ENCODE data around the gene RNF14. TPM values are rescaled to one million over a fixed set of nuclear protein-coding genes. Genes with fewer than 3 reads are reported as not detected.

The RNF14 gene
- total RNA-seq, 1 experiment from 2014 or later, result 72.1 TPM

DNA sequence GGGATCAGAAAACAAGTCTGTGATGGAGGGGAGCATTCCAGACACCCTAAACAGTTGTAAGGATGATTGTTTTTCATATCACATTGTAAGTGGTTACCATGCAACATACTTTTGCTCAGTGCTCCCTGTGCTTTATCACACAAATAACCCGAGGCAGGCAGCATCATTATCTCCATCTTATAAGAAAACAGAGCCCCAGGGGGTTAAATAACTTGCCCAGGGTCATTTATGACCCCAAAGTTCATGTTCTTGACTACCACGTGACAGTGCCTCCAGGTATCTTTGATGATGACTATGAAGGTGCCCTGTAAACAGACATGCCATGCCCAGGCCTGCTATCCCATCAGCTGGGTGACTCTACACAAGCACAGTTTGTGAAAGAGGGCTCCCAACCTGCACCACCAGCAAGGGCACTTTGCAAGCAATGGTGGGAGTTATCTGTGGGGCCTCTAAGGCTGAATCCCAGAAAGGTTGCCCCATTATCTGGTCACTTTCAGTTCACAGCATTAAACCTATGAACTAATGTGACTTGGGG lies 34.4 kb downstream of the RNF14 start:
- ChIA-PET CTCF (no interaction called here), POLR2A (no interaction called here)
- TF ChIP-seq, protein P1, sequence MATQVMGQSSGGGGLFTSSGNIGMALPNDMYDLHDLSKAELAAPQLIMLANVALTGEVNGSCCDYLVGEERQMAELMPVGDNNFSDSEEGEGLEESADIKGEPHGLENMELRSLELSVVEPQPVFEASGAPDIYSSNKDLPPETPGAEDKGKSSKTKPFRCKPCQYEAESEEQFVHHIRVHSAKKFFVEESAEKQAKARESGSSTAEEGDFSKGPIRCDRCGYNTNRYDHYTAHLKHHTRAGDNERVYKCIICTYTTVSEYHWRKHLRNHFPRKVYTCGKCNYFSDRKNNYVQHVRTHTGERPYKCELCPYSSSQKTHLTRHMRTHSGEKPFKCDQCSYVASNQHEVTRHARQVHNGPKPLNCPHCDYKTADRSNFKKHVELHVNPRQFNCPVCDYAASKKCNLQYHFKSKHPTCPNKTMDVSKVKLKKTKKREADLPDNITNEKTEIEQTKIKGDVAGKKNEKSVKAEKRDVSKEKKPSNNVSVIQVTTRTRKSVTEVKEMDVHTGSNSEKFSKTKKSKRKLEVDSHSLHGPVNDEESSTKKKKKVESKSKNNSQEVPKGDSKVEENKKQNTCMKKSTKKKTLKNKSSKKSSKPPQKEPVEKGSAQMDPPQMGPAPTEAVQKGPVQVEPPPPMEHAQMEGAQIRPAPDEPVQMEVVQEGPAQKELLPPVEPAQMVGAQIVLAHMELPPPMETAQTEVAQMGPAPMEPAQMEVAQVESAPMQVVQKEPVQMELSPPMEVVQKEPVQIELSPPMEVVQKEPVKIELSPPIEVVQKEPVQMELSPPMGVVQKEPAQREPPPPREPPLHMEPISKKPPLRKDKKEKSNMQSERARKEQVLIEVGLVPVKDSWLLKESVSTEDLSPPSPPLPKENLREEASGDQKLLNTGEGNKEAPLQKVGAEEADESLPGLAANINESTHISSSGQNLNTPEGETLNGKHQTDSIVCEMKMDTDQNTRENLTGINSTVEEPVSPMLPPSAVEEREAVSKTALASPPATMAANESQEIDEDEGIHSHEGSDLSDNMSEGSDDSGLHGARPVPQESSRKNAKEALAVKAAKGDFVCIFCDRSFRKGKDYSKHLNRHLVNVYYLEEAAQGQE (IDR thresholded peaks at IDR 0.05; ENCODE audit: insufficient read depth in 1 of 2, low read depth in 2 of 2, low read length in 1 of 2), result no peak
- TF ChIP-seq, protein P2, sequence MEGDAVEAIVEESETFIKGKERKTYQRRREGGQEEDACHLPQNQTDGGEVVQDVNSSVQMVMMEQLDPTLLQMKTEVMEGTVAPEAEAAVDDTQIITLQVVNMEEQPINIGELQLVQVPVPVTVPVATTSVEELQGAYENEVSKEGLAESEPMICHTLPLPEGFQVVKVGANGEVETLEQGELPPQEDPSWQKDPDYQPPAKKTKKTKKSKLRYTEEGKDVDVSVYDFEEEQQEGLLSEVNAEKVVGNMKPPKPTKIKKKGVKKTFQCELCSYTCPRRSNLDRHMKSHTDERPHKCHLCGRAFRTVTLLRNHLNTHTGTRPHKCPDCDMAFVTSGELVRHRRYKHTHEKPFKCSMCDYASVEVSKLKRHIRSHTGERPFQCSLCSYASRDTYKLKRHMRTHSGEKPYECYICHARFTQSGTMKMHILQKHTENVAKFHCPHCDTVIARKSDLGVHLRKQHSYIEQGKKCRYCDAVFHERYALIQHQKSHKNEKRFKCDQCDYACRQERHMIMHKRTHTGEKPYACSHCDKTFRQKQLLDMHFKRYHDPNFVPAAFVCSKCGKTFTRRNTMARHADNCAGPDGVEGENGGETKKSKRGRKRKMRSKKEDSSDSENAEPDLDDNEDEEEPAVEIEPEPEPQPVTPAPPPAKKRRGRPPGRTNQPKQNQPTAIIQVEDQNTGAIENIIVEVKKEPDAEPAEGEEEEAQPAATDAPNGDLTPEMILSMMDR (IDR thresholded peaks at IDR 0.05), result no peak
- TF ChIP-seq TCF7L2 (IDR thresholded peaks at IDR 0.05; ENCODE audit: low read depth, low read length) (no peak), SIN3A (IDR thresholded peaks at IDR 0.05; ENCODE audit: borderline replicate concordance, insufficient read depth, low read depth, low read length) (no peak), POLR2AphosphoS5 (IDR thresholded peaks at IDR 0.05; ENCODE audit: low read depth, low read length) (no peak)
- intact Hi-C loops (cut with micrococcal nuclease; ENCODE audit: unreplicated experiment) (no loop called here), in situ Hi-C loops (cut with HindIII; ENCODE audit: low pct_unique_long_range_greater_than_20kb, low sequenced_read_pairs) (no loop called here)
- H3K4me3 ChIP-seq (ENCODE audit: low read depth in 2 of 2, low read length in 2 of 2), result no peak overlapping the region
- H3K4me1 ChIP-seq (ENCODE audit: control insufficient read depth, insufficient read depth, low read length), result no peaks in the 10 kb centered on the region
- H3K27me3 ChIP-seq (ENCODE audit: control insufficient read depth, insufficient read depth, low read length), result no peaks in the 10 kb centered on the region
- H3K27ac ChIP-seq (ENCODE audit: low read length), result no peak overlapping the region
- no peak for ATAC-seq
- H3K9me3 ChIP-seq (ENCODE audit: control insufficient read depth, insufficient read depth, low read depth, low read length), result no peaks in the 10 kb centered on the region
- no TSS peak for BruUV-seq (replicated peaks)
- peaks cover 32% of the 10 kb centered on the region for H3K36me3 ChIP-seq (ENCODE audit: control insufficient read depth, insufficient read depth, low read length)
- no peak for DNase-seq (ENCODE audit: low read depth, low spot score)

DNA sequence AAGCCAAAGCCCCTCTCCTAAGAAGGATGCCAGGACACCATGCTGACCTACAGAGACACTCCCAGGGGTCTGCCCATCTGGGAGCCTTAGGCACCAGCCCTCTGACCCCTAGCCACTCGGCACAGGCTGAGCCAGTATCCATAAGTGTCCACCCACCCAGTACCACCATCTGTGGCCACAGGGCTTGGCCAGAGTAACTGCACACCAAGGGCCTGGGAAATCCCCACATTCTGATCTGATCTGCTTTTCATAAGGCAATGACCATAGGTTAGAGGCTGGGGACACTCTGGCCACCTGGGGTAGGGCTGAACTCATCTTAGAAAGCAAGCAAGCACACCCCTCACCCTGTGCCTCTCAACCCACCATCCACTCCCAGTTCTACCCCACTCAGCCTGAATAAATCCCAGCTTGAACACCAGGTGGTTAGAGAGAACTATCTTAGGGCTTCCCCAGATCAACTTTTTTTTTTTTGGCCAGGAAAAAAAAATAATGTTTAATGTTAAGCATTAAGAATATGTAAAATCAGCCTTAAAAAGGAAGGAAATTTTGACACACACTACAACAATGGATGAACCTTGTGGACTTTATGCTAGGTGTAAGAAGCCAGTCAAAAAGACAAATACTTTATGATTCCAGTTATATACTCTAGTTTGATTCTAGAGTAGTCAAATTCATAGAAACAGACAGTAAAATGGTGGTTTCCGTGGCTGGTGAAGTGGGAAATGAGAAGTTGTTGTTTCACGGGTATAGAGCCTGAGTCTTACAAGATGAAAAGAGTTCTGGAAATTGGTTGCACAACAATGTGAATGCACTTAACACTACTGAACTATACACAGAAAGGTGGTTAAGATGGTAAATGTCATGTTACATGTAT lies 37.7 kb downstream of the RNF14 start:
- H3K27me3 ChIP-seq (ENCODE audit: control insufficient read depth, insufficient read depth, low read length), result no peaks in the 10 kb centered on the region
- no peak for TF ChIP-seq POLR2AphosphoS5 (IDR thresholded peaks at IDR 0.05; ENCODE audit: low read depth, low read length)
- TF ChIP-seq, protein P2 (IDR thresholded peaks at IDR 0.05), result no peak
- no peak for TF ChIP-seq SIN3A (IDR thresholded peaks at IDR 0.05; ENCODE audit: borderline replicate concordance, insufficient read depth, low read depth, low read length)
- TF ChIP-seq TCF7L2 (IDR thresholded peaks at IDR 0.05; ENCODE audit: low read depth, low read length), result no peak
- TF ChIP-seq, protein P1 (IDR thresholded peaks at IDR 0.05; ENCODE audit: insufficient read depth in 1 of 2, low read depth in 2 of 2, low read length in 1 of 2), result no peak
- no peaks in the 10 kb centered on the region for H3K9me3 ChIP-seq (ENCODE audit: control insufficient read depth, insufficient read depth, low read depth, low read length)
- DNase-seq (ENCODE audit: low read depth, low spot score) (no peak), ATAC-seq (peak; percentile 57; the same call in 1 of the 2 replicates)
- H3K36me3 ChIP-seq (ENCODE audit: control insufficient read depth, insufficient read depth, low read length), result peaks cover 32% of the 10 kb centered on the region
- no TSS peak for BruUV-seq (replicated peaks)
- intact Hi-C loops (cut with micrococcal nuclease; ENCODE audit: unreplicated experiment), result no loop called here
- H3K4me3 ChIP-seq (ENCODE audit: low read depth in 2 of 2, low read length in 2 of 2), result no peak overlapping the region
- in situ Hi-C loops (cut with HindIII; ENCODE audit: low pct_unique_long_range_greater_than_20kb, low sequenced_read_pairs), result no loop called here
- H3K27ac ChIP-seq (ENCODE audit: low read length), result no peak overlapping the region
- CTCF ChIA-PET, result no interaction called here
- no peaks in the 10 kb centered on the region for H3K4me1 ChIP-seq (ENCODE audit: control insufficient read depth, insufficient read depth, low read length)
- POLR2A ChIA-PET, result interaction anchor here (0.5 kb wide), 1 partner anchor 65 kb away, joined by 6 read pairs; no protein-coding TSS in a partner anchor
